Vagina (tissue), 2 donors: Measurements from ENCODE around the gene ANK2.

Experiments
- CTCF ChIP-seq, 3 experiments: fragments of 450-650 bp in 2 of 3; fragments of 200-600 bp in 1 of 3; sonication (generic) in 1 of 3; IDR thresholded peaks; one replicate each; pipeline ENCODE4 v1.5.1; 2017 to 2019; ENCODE audit warnings: antibody characterized with exemption in 3 of 3, mild to moderate bottlenecking in 2 of 3, moderate library complexity in 2 of 3
- POLR2A ChIP-seq, 2 donors: fragments of 450-650 bp; IDR thresholded peaks; one replicate each; pipeline ENCODE4 v1.6.1; 2017; ENCODE audit warnings: antibody characterized with exemption in 2 of 2, mild to moderate bottlenecking in 2 of 2, moderate library complexity in 2 of 2
- POLR2AphosphoS5 ChIP-seq, 2 donors: sonication (generic); formaldehyde crosslinking; IDR thresholded peaks; one replicate each; pipeline ENCODE4 v1.9.0; 2017; ENCODE audit warnings: antibody characterized with exemption in 2 of 2, mild to moderate bottlenecking in 2 of 2, low read depth in 1 of 2; ENCODE audit not compliant: insufficient read depth in 1 of 2

GRCh38 chr4:113131136-113131535 lies 81.7 kb downstream of the ANK2 start:
- TF ChIP-seq POLR2A (IDR thresholded peaks at IDR 0.05) (no peak), CTCF (IDR thresholded peaks at IDR 0.05) (no peak), POLR2AphosphoS5 (IDR thresholded peaks at IDR 0.05; ENCODE audit: insufficient read depth in 1 of 2, low read depth in 1 of 2) (no peak)
